GM19324 (cell line): ENCODE measurements around the gene PTPRM.
"Not testable (repeated sequence)": the region's sequence is repeated elsewhere in the genome, so short reads cannot be mapped to it uniquely, and the experiment has no call there.

Experiments used
- ATAC-seq: cut with Tn5 transposase; IDR thresholded peaks from one replicate; pipeline ENCODE4 v1.9.1; 2021; ENCODE audit warnings: mild to moderate bottlenecking, moderate library complexity; ENCODE audit not compliant: unreplicated experiment, low FRiP score

Gene PTPRM

DNA sequence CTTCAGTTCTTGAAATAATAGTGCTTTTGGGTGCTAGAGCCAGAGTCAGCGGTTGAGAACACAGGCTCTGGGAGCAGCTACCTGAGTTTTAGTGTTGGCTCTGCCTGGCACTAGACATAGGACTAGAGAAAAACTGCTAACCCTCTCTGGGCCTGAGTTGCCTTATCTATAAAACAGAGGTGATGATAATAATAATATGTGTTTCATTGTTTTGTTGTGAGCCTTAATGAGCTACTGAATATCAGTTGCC lies 391.7 kb downstream of the PTPRM start:
- no peak for ATAC-seq

DNA sequence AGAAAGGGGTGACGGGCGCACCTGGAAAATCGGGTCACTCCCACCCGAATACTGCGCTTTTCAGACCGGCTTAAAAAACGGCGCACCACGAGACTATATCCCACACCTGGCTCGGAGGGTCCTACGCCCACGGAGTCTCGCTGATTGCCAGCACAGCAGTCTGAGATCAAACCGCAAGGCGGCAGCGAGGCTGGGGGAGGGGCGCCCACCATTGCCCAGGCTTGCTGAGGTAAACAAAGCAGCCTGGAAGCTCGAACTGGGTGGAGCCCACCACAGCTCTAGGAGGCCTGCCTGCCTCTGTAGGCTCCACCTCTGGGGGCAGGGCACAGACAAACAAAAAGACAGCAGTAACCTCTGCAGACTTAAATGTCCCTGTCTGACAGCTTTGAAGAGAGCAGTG lies 399.6 kb downstream of the PTPRM start:
- ATAC-seq: not testable (repeated sequence)

DNA sequence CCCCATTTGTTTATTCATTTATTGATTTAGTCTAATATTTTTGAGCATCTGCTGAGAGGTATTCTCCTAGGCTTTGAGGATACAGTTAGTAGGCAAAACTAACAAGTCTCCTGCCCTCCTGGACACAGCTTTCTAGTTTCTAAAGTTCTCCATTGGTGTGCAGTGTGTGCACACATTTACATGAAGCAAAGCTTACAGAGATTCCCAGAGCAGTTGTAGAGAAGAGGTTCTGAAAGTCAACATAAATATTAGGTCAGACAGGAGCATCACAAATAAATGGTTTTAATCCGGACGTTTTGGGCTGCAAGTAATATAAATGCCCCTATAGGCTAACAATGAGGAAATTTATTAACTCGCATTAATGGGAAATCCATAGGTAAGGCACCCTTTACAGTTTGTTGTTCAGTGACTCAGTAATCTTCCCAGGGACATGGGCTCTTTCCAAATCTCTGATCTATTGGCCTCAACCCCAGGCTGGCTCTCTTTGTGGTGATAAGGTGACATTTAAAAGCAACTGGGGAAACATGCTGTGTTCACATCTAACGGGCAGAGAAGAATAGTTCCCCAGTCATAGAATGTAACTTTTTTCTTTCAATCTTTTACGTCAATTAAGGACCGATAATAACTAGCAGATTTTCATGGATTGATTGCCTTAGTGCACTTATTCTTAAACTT lies 407.2 kb downstream of the PTPRM start:
- ATAC-seq: no peak

DNA sequence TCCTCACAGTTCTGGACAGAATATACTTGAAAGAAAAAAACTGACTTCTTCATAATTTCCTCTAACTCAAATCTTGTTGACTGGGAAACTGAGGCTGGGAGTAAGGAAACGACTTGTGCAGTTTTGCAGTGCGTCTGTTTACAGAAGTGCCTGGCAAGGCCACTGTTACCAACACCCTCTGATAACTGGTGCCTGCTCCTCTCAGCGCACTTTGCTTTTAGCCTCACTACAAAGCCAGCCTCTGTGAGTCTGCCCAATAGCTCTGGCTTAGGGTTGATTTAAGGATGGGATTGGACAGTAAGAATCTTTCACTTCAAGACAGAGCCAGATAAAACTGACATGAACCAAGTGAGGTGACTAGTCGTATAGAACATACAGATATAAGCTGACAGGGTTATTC lies 410.8 kb downstream of the PTPRM start:
- ATAC-seq: no peak

DNA sequence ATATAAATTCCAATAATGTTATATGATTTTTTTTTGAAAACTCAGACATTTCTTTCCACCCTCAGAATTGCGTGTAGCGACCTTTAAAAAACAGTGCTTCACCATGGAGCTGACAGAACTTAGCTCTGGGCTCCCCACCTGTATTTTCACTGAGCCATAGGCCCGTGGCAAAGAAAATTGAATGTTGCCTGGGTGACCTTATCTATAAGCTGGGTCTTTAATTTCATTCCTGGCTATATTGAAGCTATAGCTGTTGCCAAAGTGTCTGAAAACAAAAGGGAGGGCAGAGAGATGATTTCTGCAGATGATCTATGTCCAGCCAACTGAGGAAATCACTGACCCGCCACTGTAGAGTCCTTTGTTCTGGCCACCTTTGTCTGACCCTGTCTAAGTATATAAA lies 411.7 kb downstream of the PTPRM start:
- no peak for ATAC-seq

DNA sequence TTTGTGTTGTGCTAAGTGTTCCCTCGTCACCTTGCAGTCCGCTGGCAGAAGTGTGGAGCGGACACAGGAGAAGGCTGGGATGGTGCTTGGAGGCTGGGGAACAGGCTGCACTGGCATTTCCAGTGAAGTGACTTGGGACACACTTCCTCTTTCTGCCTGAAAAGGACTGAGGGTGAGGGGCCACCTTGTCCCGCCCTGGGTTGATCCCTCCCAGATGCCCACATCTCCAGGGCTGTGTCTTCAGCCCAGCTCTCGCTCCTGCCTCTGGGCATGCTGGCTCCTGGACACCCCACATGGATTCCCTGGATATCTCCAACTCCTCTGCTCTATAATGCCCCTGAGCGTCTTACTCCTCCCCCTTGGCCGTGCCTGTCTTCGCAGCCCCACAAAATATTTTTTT lies 412.6 kb downstream of the PTPRM start:
- no peak for ATAC-seq

DNA sequence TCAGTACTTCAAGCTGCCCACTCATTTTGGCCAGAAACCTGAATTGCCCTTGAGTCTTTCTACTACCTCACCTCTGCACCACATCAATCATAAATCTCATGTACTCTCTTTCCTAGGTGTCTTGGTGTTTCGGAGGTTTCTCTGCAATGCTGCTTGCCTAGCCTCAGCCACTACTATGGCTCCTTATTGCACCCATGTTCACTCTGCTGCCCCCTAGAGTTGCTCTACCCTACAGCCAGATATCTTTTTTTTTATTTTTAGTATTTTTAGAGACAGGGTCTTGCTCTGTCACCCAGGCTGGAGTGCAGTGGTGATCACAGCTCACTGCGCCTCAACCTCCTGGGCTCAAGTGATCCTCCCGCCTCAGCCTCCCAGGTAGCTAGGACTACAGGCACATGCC lies 413.0 kb downstream of the PTPRM start:
- ATAC-seq: no peak

DNA sequence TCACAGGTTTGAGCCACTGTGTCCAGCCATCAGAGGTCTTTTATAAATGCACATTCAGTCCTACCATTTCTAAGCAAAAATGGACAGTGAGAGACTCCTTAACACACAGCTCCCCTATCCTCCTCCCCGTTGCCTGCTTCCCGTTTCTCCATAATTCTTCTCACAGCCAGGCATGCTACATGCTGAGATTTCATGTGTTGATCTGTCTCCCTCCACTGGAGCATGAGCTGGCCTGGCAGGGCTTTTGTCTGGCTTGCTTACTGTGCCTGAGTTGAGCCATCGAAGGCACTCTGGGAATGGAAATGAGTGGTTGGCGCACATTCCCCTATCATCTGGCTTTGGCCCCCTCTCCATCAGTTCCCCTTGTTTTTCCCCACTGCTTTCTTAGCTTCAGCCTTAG lies 413.5 kb downstream of the PTPRM start:
- ATAC-seq: no peak

DNA sequence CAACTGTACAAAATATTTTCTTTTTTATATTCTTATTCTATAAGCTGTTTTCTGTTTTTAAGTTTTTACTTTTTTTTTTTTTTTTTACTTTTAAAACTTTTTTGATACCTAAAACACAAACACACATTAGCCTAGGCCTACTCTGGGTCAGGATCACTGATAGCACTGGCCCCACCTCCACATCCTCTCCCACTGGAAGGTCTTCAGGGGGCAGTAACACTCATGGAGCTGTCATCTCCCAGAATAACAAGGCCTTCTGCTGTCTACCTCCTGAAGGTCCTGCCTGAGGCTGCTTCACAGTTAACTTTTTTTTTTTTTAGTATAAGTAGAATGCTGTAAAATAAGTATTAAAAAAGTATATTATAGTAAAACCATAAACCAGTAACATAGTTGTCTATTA lies 415.1 kb downstream of the PTPRM start:
- ATAC-seq: no peak

DNA sequence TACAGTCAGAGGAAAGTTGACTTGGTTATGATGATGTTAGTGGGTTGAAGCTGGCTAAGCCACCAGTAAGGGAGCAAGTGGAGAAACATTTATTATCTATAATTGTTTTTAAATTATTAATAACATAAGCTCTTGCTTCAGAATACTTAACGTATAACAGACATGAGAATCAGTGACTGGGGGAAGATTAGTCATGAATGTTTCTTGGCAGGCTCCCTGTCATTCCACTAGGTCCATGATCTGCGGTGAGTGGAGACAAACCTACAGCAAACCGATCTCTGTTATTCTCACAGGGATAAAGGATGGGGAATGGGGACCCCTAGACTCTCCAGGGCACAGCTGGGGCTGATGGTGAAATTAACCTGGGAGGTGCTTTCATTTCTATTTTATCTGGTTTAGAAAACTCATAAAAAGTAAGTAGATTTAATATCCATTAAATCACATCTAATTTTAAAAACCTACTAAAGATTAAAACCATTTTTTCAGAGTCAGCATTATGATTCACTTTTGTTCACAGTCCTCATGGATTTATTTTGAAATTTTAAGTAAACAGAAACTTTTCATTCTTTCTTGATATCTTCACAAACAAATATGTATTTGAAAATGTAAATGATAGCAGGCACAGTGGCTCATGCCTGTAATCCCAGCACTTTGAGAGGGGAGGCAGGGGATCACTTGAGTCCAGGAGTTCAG lies 420.3 kb downstream of the PTPRM start:
- no peak for ATAC-seq

DNA sequence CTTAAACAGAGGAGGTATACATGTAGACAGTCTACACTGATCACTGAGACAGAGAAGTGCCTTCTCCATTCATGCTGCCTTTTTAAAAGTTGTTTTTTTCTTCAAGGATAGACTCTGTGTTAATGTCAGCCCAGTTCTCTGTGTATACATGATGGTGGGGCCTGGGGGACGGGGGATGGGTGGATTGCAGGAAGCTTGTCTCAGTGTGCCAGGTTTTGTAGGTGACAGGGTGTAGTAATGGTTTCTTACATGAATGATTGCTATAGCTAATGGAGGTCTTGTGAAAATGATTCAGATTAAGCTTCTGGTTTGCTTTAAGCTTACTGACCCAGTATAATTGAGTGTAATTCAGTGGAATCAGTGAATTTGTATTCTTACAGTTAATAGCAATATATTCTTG lies 423.6 kb downstream of the PTPRM start:
- no peak for ATAC-seq

DNA sequence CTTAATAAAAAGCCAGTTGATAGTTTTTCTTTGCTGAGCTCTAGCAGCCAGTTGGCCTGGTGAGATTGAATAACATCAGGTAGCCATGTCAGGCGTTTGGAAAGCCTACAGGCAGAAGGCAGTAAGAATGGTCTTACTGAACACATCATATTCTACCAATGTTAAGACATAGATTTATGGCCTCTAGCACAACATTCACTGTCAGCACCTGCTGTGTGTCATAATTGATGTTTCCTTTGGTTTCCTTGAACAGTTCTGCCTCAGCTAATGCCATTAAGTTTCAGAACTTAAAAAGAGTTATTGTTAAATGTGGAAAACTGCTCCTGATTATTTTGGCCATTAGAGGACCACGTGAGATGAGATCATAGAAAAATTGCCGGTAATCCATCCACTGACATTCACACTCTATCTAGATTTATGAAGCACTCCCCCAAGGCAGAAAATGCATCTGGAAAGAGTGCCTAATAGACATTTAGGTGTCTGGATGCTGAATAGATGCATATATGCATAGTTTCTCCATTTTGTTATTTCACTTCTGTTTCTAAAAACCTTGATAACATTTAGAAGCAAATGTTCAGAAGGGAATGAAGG lies 434.7 kb downstream of the PTPRM start:
- no peak for ATAC-seq

DNA sequence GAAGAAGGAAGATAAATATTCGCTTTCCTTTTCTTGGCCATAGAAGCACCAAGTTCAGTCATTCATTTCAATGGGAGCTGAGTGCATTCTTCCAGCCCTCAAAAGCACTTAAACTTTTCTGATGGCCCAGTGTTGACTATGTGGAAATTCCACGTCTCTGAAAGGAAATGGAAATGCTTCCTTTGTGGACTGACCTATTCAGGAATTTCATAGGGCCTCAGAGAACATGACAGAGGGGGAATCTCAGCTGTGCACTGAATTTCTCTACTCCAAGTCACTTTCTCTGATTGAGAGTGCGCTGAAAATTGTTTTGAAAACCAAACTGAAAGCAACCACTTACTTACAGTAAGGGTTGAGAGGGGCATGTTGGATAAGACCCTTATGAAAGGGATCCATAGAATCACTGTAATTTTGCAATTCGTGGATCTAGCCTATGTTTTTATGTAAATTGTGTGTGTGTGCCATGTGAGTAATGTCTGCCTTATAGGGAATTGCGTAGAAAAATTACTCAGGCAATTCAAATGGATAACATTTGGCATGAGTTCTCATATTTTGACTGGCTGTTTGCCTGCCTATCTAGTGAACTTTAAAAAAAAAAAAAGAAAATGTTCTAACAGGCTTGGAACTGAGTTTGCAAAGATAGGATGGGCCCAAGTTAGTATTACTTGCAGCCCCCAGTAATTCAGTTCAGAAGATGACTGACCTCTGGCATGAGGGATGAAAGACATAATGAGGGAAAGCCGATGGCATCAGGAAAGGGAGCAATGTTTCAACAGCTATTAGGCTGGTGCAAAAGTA lies 437.0 kb downstream of the PTPRM start:
- no peak for ATAC-seq

DNA sequence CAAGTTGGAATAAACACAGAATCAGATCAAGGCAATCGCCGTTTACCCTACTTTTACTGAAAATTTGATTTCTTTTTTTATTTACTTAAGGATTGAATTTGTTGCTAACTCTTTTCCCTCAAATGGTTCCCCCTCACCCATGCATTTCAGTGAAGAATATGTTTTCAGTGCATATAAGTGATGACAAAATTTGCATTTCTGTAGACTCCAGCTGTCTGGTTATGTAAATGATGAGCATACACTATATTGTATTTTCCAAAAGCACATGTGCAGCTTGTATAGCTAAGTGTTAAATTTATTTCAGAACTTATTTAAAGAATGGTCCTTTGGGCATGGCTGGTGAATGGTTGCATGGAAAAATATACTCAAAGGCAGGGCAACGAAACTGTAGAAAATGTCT lies 437.7 kb downstream of the PTPRM start:
- no peak for ATAC-seq

DNA sequence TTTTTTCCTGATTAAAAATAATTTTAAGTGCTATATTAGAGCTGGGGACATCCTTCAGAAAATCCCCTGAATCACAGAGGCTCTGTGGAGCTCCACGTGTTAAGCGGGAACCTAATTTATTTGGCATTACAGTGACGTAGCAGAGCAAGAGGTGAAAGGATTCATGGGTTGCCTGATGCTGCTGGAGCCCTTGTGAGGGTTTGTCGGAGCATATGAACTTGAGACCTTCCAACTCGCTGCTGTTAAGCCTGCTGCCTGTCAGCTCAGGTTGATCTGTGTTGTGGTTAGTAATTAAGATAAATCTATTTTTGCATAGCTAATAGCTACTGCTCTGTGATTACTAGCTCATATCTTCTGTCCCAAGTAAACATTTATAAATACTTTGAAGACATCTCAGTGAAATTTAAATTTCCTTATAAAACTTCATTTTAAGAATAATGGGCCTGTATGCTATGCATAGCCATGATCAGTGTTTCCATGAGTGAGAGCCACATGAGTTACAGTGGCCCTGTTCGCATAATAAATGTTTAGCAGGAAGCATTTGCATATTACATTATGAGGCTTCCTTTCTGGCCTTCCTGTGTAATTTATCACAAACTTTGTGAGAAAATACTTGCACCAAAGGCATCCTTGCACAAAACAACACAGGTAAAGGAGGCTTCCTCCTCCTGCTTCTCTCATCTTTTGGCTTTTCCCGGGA lies 438.9 kb downstream of the PTPRM start:
- ATAC-seq: no peak

DNA sequence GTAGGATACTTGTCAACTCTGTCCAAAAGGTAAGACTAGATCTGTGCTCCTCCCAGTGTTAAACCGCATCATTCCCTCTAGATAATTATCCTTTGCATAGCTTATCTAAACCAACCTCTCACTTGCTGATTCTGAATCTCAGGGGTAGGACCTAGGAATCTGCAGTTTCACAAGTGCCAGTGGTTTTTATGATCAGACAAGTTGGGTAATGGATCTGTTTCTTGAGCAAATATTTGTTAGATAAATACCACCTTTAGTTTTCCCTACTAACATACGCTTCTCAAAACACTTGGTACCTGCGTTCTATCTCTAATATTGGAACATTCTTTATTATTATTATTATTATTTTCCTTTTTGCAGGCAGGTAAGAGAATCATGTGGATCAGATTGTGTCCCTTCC lies 439.9 kb downstream of the PTPRM start:
- ATAC-seq: no peak

DNA sequence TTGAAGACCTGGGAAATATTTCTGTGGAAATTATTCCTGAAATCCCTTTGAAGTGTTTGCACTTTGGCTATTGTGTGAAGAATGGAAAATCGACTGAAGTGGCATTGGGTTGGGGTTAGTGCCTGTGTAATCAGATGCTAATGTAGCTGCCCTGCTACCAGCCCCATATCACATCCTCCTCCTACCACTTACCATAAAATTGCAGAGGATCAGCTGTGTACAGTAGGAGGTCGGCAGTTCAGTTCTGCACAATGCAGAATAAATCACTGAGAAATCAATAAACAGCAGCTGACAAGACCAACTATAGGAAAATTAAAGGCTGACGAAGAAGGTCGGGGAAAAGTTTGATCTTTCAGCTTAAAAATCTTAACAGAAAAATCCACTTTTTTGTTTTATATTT lies 440.9 kb downstream of the PTPRM start:
- no peak for ATAC-seq

DNA sequence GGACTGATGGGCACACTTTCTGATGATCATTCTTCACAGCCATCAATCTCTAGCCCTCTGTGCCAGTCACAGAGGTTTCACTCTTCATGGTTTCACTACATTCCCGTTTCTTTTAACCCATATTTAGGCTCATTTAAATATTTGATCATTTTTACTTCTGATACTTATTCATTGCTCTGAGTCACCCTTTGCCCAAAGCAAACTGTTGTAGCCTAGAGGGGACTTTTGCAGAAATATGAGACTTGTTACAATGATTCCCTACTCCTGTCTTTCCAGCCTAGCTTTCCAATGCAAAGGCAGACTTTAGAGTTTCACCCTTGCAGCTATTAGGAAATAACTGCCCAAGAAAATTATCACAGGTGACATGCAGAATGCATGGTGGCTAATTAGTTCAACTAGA lies 444.2 kb downstream of the PTPRM start:
- no peak for ATAC-seq

DNA sequence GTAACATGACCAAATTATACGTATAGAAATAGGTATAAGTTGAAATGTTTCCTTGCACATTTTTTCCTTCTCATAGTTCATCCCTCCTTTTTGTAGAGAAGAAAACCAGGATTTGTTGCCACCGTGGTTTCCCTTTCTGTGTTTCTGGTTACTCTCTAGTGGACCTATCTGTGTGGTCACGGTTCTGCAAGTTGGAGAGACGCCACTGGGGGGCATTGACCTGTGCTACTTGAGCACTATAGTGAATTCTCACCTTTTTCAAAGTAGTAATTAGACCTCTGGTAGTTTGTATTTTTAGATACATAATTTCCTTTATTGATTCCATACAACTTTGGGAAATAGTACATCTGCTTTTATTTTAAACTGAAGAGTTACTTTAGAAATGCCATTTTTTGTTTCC lies 444.8 kb downstream of the PTPRM start:
- ATAC-seq: no peak

DNA sequence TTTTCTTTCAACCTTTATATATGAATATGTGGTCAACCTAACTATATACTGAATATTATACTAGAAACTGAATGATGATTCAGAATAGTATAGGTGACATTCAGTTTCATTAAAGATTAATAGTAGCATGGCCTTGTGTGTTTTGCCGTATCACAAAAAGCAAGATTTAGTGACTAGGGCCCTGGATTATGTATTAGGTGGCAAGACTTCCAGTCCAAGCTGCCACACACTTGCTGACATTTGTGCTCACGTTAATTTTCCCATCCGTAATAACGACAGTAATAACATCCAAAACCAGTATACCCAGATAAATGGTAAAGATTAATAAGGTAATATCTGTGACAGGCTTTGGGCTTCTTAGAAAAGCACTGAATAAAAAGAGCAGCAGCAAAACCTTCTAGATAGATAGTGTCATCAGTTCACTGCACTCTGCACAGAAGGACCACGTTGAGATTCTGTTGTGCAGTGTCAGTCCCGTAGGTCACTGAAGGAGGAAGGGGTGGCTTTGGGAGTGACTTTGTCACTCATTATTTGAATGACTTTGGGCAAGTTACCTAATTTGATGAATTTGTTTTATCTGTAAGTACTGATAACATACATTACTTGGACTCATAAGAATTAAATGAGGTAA lies 451.7 kb downstream of the PTPRM start:
- ATAC-seq: no peak

DNA sequence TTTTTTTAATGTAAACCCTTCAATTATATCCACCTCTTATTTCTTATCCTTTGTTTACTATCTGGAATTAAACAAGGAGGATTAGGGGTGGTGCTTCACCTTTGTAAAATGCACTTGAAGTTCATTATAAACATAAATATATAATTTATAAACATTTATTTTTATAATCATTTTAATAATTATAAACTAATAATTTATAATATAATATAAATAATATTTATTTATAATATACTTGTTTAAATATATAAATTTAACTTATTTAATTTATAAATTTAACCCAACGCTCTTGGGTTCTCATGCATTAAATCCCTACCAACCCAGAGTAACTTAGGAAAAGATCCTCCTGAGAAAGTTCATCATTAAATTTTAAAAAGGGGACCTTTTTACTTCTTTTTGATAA lies 452.5 kb downstream of the PTPRM start:
- no peak for ATAC-seq
